ENCODE results near the gene CLCNKA.

Gene CLCNKA

DNA sequence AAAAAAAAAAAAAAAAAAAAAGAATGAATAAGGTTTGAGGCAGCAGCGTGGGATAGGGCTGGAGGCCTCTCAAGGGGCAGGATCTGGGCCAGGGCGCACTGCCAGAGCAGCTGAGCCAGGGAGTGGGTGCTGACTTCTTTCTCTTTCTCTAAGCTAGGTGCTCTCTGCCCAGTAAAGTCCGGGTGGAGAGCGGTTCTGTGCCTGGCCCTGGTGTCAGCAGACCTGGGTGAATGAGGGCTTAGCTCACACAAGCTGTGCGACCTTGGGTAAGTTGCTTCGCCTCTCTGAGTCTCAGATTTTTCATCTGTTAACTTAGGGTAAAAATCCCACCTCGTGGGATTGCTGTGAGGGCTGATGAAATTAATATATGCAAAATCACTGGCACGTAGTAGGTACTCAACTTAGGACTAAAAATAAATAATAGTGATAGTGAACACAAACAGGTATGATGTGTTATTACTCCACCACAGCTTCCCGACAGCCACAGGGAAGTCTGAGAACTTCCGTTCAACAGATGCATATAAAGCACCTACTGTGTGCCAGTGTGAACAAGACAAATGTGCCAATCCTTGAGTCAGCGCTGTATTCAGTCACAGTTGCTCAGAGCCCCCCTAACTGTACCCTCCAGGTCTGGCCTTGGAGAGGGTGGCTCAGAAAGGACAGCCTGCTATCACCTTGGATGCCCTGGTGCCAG lies 53.6 kb downstream of the CLCNKA start:
- TF ChIP-seq MAX (IDR thresholded peaks at IDR 0.05; ENCODE audit: low read depth, low read length): no peak
- TF ChIP-seq MYC (IDR thresholded peaks at IDR 0.05; ENCODE audit: low read depth, low read length): no peak
- no peak for TF ChIP-seq POLR2A (IDR thresholded peaks at IDR 0.05; ENCODE audit: extremely low read depth, insufficient read length)
- TF ChIP-seq, protein P1, sequence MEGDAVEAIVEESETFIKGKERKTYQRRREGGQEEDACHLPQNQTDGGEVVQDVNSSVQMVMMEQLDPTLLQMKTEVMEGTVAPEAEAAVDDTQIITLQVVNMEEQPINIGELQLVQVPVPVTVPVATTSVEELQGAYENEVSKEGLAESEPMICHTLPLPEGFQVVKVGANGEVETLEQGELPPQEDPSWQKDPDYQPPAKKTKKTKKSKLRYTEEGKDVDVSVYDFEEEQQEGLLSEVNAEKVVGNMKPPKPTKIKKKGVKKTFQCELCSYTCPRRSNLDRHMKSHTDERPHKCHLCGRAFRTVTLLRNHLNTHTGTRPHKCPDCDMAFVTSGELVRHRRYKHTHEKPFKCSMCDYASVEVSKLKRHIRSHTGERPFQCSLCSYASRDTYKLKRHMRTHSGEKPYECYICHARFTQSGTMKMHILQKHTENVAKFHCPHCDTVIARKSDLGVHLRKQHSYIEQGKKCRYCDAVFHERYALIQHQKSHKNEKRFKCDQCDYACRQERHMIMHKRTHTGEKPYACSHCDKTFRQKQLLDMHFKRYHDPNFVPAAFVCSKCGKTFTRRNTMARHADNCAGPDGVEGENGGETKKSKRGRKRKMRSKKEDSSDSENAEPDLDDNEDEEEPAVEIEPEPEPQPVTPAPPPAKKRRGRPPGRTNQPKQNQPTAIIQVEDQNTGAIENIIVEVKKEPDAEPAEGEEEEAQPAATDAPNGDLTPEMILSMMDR (IDR thresholded peaks at IDR 0.05; ENCODE audit: low read depth, low read length): no peak
- DNase-seq (ENCODE audit: low read depth): no peak
- H3K4me3 ChIP-seq (ENCODE audit: low read depth, low read length): no peak overlapping the region

- no peak for TF ChIP-seq MAX (IDR thresholded peaks at IDR 0.05; ENCODE audit: low read depth, low read length)
- TF ChIP-seq MYC (IDR thresholded peaks at IDR 0.05; ENCODE audit: low read depth, low read length): no peak
- TF ChIP-seq, protein P1 (IDR thresholded peaks at IDR 0.05; ENCODE audit: low read depth, low read length): no peak
- no peak for TF ChIP-seq POLR2A (IDR thresholded peaks at IDR 0.05; ENCODE audit: extremely low read depth, insufficient read length)
- no peak overlapping the region for H3K4me3 ChIP-seq (ENCODE audit: low read depth, low read length)
- peak; percentile 33 for DNase-seq (ENCODE audit: low read depth)
Observed at GRCh38 chr1:16076031-16076864, 54.4 kb downstream of the CLCNKA start.

GRCh38 chr1:16076865-16077238 lies 55.0 kb downstream of the CLCNKA start:
- TF ChIP-seq POLR2A (IDR thresholded peaks at IDR 0.05; ENCODE audit: extremely low read depth, insufficient read length) (no peak), MAX (IDR thresholded peaks at IDR 0.05; ENCODE audit: low read depth, low read length) (no peak), MYC (IDR thresholded peaks at IDR 0.05; ENCODE audit: low read depth, low read length) (no peak)
- TF ChIP-seq, protein P1 (IDR thresholded peaks at IDR 0.05; ENCODE audit: low read depth, low read length): no peak
- H3K4me3 ChIP-seq (ENCODE audit: low read depth, low read length): no peak overlapping the region
- DNase-seq (ENCODE audit: low read depth): no peak

- no peak overlapping the region for H3K4me3 ChIP-seq (ENCODE audit: low read depth, low read length)
- DNase-seq (ENCODE audit: low read depth): no peak
- TF ChIP-seq, protein P1 (IDR thresholded peaks at IDR 0.05; ENCODE audit: low read depth, low read length): no peak
- TF ChIP-seq POLR2A (IDR thresholded peaks at IDR 0.05; ENCODE audit: extremely low read depth, insufficient read length) (no peak), MYC (IDR thresholded peaks at IDR 0.05; ENCODE audit: low read depth, low read length) (no peak), MAX (IDR thresholded peaks at IDR 0.05; ENCODE audit: low read depth, low read length) (no peak)
Observed at GRCh38 chr1:16077406-16078245, 55.8 kb downstream of the CLCNKA start.

DNA sequence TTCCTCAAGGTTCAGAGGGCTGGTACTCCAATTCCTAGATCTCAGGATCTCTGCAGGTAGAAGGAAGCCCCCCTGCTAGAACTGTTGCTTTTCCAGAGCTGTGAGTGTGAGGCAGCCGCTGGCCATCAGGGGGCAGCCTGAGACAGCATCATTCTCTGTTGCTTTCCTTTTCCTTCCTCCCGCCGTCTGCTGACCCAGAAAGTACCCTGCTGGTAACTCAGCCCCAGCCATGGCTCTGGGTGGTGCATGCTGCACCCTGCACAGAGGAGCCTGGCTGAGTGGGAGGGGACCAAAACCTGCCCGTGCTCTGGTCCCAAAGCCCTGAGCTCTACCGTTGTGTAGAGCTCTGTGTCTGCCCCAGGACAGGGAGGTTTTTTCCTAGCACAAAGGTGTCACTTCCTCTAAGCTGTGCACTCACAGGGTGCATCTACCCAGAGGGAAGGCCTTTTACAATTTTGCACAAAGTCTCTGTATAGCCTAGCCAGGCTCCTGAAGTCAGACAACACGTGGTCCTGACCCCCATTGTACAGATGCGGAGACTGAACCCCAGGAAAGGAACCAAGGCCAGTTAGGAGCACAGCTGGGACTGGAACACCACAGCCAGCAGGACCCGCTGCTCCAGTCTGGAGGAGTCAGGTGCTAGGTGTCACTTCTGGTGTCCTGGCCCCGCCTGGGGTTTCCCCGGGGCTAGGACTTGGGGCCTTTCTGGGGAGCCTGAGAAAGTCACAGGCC lies 57.3 kb downstream of the CLCNKA start:
- no peak for TF ChIP-seq MAX (IDR thresholded peaks at IDR 0.05; ENCODE audit: low read depth, low read length)
- TF ChIP-seq, protein P1 (IDR thresholded peaks at IDR 0.05; ENCODE audit: low read depth, low read length): peak; percentile 86
- TF ChIP-seq MYC (IDR thresholded peaks at IDR 0.05; ENCODE audit: low read depth, low read length): 0 out of 2 replicates have a peak, but pooled peaks have one; percentile 18
- H3K4me3 ChIP-seq (ENCODE audit: low read depth, low read length): no peak overlapping the region
- peak; percentile 69 for DNase-seq (ENCODE audit: low read depth)

All from NB4 (cell line).